Measurements from ENCODE around the gene RNF32. TPM values are rescaled to one million over a fixed set of nuclear protein-coding genes. Genes with fewer than 3 reads are reported as not detected.

The RNF32 gene
- total and polyA plus RNA-seq, 4 donors: 1.5 to 3.9 (median 3.1) TPM

DNA sequence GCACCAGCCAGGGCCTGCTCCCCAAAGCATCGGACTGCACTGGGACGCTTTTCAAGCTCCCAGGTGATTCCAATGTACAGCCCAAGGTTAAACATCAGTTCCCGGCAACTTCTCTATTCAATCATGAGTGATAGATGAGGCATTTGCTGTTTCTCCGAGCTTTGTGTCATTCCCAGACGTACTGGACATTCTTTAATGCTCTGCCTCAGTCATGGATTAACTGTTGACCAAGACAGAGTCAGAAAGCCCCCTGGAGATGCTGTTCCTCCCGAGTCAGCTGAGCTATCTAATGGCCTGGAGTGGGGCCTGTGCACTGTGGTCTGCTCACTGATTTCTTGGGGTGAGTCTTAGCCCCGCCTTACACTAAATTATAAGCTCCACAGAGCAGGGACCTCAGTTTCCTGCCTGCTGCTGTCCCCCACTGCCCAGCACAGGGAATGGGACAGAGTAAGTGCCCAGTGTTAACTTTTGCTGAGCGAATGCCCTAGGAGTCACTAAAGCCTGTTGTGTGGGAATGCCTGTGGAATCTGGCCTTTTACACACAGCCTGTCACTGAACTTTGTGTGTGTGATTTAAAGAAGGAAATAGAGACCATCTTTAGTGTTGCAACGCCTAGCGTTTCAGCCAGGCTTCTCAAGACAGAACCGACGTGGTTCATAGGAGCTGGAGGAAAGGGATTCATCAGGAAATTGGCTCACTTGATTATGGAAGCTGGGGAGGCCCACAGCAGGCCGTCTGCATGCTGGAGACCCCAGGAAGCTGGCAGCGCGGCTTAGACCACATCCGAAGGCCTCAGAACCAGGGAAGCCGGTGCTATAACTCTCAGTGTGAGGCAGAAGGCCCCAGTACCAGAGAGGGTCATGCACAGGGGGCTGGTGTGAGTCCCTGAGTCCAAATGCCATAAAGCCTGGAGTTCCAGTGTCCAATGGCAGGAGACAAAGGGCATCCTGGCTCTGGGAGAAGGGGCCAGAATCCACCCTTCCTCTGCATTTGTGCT is 29.3 kb upstream of the RNF32 start:
- no peak overlapping the region for H3K9ac ChIP-seq (ENCODE audit: insufficient read depth in 1 of 2, low read length in 2 of 2)
- H3K4me3 ChIP-seq: no peak overlapping the region
- peaks cover 0 to 13% (median 5%) of the 10 kb centered on the region in 5 donors for H3K4me1 ChIP-seq (ENCODE audit: control insufficient read depth in 5 of 5, insufficient read depth in 5 of 5, low read length in 5 of 5)
- H3K9me3 ChIP-seq (ENCODE audit: control insufficient read depth in 4 of 4, insufficient read depth in 3 of 4, low read length in 3 of 4): no peaks in the 10 kb centered on the region
- H3K27me3 ChIP-seq (ENCODE audit: control insufficient read depth in 3 of 3, insufficient read depth in 3 of 3, low read length in 2 of 3): no peaks in the 10 kb centered on the region
- TF ChIP-seq, protein P1, sequence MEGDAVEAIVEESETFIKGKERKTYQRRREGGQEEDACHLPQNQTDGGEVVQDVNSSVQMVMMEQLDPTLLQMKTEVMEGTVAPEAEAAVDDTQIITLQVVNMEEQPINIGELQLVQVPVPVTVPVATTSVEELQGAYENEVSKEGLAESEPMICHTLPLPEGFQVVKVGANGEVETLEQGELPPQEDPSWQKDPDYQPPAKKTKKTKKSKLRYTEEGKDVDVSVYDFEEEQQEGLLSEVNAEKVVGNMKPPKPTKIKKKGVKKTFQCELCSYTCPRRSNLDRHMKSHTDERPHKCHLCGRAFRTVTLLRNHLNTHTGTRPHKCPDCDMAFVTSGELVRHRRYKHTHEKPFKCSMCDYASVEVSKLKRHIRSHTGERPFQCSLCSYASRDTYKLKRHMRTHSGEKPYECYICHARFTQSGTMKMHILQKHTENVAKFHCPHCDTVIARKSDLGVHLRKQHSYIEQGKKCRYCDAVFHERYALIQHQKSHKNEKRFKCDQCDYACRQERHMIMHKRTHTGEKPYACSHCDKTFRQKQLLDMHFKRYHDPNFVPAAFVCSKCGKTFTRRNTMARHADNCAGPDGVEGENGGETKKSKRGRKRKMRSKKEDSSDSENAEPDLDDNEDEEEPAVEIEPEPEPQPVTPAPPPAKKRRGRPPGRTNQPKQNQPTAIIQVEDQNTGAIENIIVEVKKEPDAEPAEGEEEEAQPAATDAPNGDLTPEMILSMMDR (IDR thresholded peaks at IDR 0.05; ENCODE audit: control extremely low read depth, extremely low read depth): no peak
- DNase-seq (peak in 1 of 3 donors; percentile 48), ATAC-seq (ENCODE audit: insufficient read depth, low FRiP score) (no peak)
- no peaks in the 10 kb centered on the region for H3K36me3 ChIP-seq (ENCODE audit: control insufficient read depth in 4 of 4, insufficient read depth in 4 of 4, low read length in 4 of 4)
- WGBS, 2 donors: 69 to 83% methylated on average over 17 of the region's 17 CpGs
- H3K27ac ChIP-seq (ENCODE audit: low read depth in 1 of 2, low read length in 1 of 2): no peak overlapping the region

DNA sequence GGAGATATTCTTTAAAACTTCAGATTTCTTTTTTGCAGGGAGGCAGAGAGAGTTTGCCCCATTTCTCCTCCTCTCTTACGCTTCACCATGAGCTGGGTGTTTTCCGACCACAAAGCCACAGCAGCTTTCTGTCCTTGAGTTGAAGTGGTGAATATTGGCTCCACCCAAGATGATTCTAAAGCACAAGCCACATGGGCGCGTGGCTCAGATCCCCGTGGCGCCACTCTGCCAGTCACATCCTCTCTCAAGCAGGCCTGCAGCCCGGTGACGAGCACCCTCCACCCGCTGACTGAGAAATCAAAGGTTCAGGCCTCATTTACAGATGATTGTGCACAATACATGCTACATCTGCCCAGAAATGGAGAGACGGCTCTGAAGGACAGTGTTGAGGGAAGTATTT is 27.6 kb upstream of the RNF32 start:
- H3K9ac ChIP-seq (ENCODE audit: insufficient read depth in 1 of 2, low read length in 2 of 2): no peak overlapping the region
- H3K4me1 ChIP-seq (ENCODE audit: control insufficient read depth in 5 of 5, insufficient read depth in 5 of 5, low read length in 5 of 5): peaks cover 0 to 7% (median 5%) of the 10 kb centered on the region in 5 donors
- DNase-seq: peak in 1 of 3 donors; percentile 16
- H3K27ac ChIP-seq (ENCODE audit: low read depth in 1 of 2, low read length in 1 of 2): no peak overlapping the region
- no peak for ATAC-seq (ENCODE audit: insufficient read depth, low FRiP score)
- H3K4me3 ChIP-seq: no peak overlapping the region
- H3K9me3 ChIP-seq (ENCODE audit: control insufficient read depth in 4 of 4, insufficient read depth in 3 of 4, low read length in 3 of 4): no peaks in the 10 kb centered on the region
- H3K36me3 ChIP-seq (ENCODE audit: control insufficient read depth in 4 of 4, insufficient read depth in 4 of 4, low read length in 4 of 4): no peaks in the 10 kb centered on the region
- peaks cover 0 to 5% (median 0%) of the 10 kb centered on the region in 3 donors for H3K27me3 ChIP-seq (ENCODE audit: control insufficient read depth in 3 of 3, insufficient read depth in 3 of 3, low read length in 2 of 3)
- TF ChIP-seq, protein P1 (IDR thresholded peaks at IDR 0.05; ENCODE audit: control extremely low read depth, extremely low read depth): no peak
- 61 to 65% methylated on average over 10 of the region's 10 CpGs for WGBS, 2 donors

DNA sequence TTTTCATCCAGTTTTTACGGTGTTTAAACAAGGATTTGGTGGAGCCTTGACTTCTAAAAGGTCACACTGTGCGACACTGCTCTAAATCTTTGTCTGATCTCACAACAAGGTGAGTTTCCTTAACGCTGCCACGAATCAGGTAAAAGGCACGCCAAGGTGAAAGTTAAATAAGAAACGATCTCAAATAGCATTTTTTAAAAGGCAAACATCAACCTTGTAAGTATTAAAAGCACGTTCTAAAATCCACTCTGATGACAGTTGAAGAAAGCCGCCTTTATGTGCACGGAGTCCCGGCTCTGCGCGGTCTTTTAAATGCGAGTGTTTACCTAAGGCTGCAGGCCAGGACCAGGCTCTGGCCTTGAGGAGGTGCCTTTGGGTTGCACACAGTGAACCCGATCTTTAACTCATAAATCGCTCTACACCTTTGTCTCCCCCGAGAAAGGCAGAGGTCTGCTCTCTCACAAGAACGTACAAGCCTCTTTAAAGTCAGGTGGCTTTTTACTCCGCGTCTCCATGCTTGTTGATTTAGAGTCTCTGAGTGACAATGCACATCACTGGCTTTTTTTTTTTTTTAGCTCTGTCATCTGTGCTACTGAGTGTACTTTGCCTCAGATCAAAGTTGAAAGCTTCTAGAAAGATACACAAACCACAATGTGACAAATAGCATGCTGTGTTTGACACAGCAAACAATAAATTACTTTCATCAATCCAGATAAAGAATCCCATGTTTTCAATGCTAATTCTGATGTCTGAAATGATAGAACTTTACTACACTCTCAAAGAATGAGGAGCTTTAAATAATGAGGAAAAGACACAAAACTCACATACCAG is 25.9 kb upstream of the RNF32 start:
- H3K27ac ChIP-seq (ENCODE audit: low read depth in 1 of 2, low read length in 1 of 2): no peak overlapping the region
- no peak overlapping the region for H3K9ac ChIP-seq (ENCODE audit: insufficient read depth in 1 of 2, low read length in 2 of 2)
- no peaks in the 10 kb centered on the region for H3K9me3 ChIP-seq (ENCODE audit: control insufficient read depth in 4 of 4, insufficient read depth in 3 of 4, low read length in 3 of 4)
- TF ChIP-seq, protein P1 (IDR thresholded peaks at IDR 0.05; ENCODE audit: control extremely low read depth, extremely low read depth): no peak
- H3K4me1 ChIP-seq (ENCODE audit: control insufficient read depth in 5 of 5, insufficient read depth in 5 of 5, low read length in 5 of 5): peaks cover 0 to 5% (median 0%) of the 10 kb centered on the region in 5 donors
- ATAC-seq (ENCODE audit: insufficient read depth, low FRiP score) (no peak), DNase-seq (peak in 1 of 3 donors; percentile 54)
- no peak overlapping the region for H3K4me3 ChIP-seq
- no peaks in the 10 kb centered on the region for H3K36me3 ChIP-seq (ENCODE audit: control insufficient read depth in 4 of 4, insufficient read depth in 4 of 4, low read length in 4 of 4)
- peaks cover 0 to 5% (median 0%) of the 10 kb centered on the region in 3 donors for H3K27me3 ChIP-seq (ENCODE audit: control insufficient read depth in 3 of 3, insufficient read depth in 3 of 3, low read length in 2 of 3)
- 75 to 82% methylated on average over 19 of the region's 19 CpGs for WGBS, 2 donors
